Measurements from ENCODE around the gene ARID1B. TPM values are rescaled to one million over a fixed set of nuclear protein-coding genes. Genes with fewer than 3 reads are reported as not detected.

ARID1B gene
- total RNA-seq, 2 experiments from 2014 or later: 90.1 to 164 TPM

DNA sequence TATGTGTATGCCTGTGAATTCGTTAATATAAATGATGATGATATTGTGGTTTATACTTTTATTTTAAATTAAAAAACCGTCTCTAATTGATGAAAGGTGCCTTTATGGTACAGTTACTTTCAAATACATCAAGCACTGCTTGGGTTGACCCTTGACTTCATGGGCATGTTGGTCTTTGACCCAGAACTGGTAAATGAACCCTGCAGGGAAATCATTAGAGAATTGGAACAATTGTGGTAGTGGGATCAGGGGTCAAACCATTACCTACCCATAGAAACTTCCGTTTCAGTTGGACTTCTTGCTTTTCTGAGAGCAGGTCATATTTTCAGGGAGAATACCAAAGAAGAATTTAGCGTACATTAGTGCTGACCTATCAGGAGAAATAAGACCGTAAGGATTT, 288.2 kb downstream of the ARID1B start:
- POLR2A ChIA-PET: no interaction called here
- Histone ChIP-seq H3K9me2 (ENCODE audit: insufficient read depth, low read length) (no peaks in the 10 kb centered on the region), H2AFZ (ENCODE audit: low read length) (no peak overlapping the region), H3K79me2 (ENCODE audit: insufficient read depth, low read depth, low read length) (peaks cover 8% of the 10 kb centered on the region; the same call in 1 of the 2 replicates), H3K4me1 (ENCODE audit: insufficient read depth, low read length, poor library complexity, severe bottlenecking) (peaks cover 45% of the 10 kb centered on the region), H3K9me3 (ENCODE audit: low read length) (no peaks in the 10 kb centered on the region), H3K27ac (ENCODE audit: low read depth, low read length, poor library complexity, severe bottlenecking) (no peak overlapping the region), H4K20me1 (ENCODE audit: insufficient read depth, low read length) (no peaks in the 10 kb centered on the region; the same call in 1 of the 2 replicates), H3K36me3 (ENCODE audit: insufficient read depth, low read length) (no peaks in the 10 kb centered on the region), H3K4me2 (ENCODE audit: low read length) (no peak overlapping the region), H3K4me3 (ENCODE audit: low read depth, low read length, poor library complexity, severe bottlenecking) (no peak overlapping the region)
- intact Hi-C loops (cut with micrococcal nuclease; ENCODE audit: unreplicated experiment): no loop called here
- BruUV-seq (replicated peaks): no TSS peak
- TF ChIP-seq CTCF (conservative IDR thresholded peaks at IDR 0.05; ENCODE audit: low read length): no peak
- no peak for TF ChIP-seq EZH2phosphoT487 (IDR thresholded peaks at IDR 0.05; ENCODE audit: borderline replicate concordance, low read depth, low read length)
- CTCF ChIA-PET (ENCODE audit: unreplicated experiment): no interaction called here
- no peak for DNase-seq (ENCODE audit: low spot score)

DNA sequence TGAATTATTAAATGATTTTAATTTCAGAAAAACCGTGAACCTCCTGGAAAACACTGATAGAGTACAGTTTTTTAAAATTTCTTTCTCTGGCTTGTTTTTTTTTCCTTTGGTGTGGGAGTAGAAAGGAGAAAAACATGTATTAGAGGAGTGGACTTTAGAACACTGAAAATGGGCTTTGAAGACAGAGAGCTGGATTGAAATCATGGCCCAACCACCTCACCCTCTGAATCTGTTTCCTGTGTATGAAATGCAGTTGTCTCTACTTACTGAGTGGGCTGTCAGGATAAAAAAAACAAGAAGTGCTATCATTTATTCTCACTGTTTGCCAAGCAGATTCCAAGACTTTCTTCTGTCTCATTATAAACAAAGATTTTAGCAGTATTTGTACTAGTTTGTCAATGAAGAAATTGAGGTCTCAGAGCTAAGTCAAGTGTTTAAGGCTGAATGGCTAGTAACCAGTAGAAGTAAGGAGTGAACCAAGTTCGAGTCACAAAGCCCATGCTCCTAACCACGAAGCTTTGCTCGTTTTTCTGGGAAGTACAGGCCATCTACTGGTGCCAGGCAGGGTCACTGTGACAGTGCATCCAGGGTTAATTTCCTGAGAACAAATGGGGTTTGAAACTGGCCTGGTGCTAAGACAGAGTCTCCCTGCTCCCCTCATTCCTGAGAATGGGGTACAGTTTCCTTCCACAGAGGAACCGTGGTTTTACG, 289.8 kb downstream of the ARID1B start:
- Histone ChIP-seq H3K9me3 (ENCODE audit: low read length) (no peaks in the 10 kb centered on the region), H3K4me1 (ENCODE audit: insufficient read depth, low read length, poor library complexity, severe bottlenecking) (peaks cover 61% of the 10 kb centered on the region), H3K9me2 (ENCODE audit: insufficient read depth, low read length) (no peaks in the 10 kb centered on the region), H3K4me2 (ENCODE audit: low read length) (no peak overlapping the region; the same call in 1 of the 2 replicates), H3K36me3 (ENCODE audit: insufficient read depth, low read length) (no peaks in the 10 kb centered on the region; the same call in 1 of the 2 replicates), H2AFZ (ENCODE audit: low read length) (no peak overlapping the region), H3K27ac (ENCODE audit: low read depth, low read length, poor library complexity, severe bottlenecking) (no peak overlapping the region), H4K20me1 (ENCODE audit: insufficient read depth, low read length) (peaks cover 7% of the 10 kb centered on the region; the same call in 1 of the 2 replicates), H3K4me3 (ENCODE audit: low read depth, low read length, poor library complexity, severe bottlenecking) (no peak overlapping the region), H3K79me2 (ENCODE audit: insufficient read depth, low read depth, low read length) (peaks cover 16% of the 10 kb centered on the region; the same call in 1 of the 2 replicates)
- intact Hi-C loops (cut with micrococcal nuclease; ENCODE audit: unreplicated experiment): no loop called here
- ChIA-PET CTCF (ENCODE audit: unreplicated experiment) (no interaction called here), POLR2A (interaction anchor here (0.6 to 1.4 kb wide), 4 partner anchors 11 to 20 kb away, joined by 3 to 5 read pairs (median 3); no protein-coding TSS in a partner anchor)
- no TSS peak for BruUV-seq (replicated peaks)
- no peak for TF ChIP-seq CTCF (conservative IDR thresholded peaks at IDR 0.05; ENCODE audit: low read length)
- TF ChIP-seq EZH2phosphoT487 (IDR thresholded peaks at IDR 0.05; ENCODE audit: borderline replicate concordance, low read depth, low read length): no peak
- no peak for DNase-seq (ENCODE audit: low spot score)

- Histone ChIP-seq H3K79me2 (ENCODE audit: insufficient read depth, low read depth, low read length) (peaks cover 18% of the 10 kb centered on the region; the same call in 1 of the 2 replicates), H3K9me2 (ENCODE audit: insufficient read depth, low read length) (no peaks in the 10 kb centered on the region), H2AFZ (ENCODE audit: low read length) (no peak overlapping the region), H3K36me3 (ENCODE audit: insufficient read depth, low read length) (no peaks in the 10 kb centered on the region; the same call in 1 of the 2 replicates), H3K4me3 (ENCODE audit: low read depth, low read length, poor library complexity, severe bottlenecking) (no peak overlapping the region), H3K27ac (ENCODE audit: low read depth, low read length, poor library complexity, severe bottlenecking) (no peak overlapping the region), H4K20me1 (ENCODE audit: insufficient read depth, low read length) (peaks cover 7% of the 10 kb centered on the region; the same call in 1 of the 2 replicates), H3K9me3 (ENCODE audit: low read length) (no peaks in the 10 kb centered on the region), H3K4me1 (ENCODE audit: insufficient read depth, low read length, poor library complexity, severe bottlenecking) (peaks cover 67% of the 10 kb centered on the region), H3K4me2 (ENCODE audit: low read length) (no peak overlapping the region)
- DNase-seq (ENCODE audit: low spot score): no peak
- BruUV-seq (replicated peaks): no TSS peak
- CTCF ChIA-PET (ENCODE audit: unreplicated experiment): no interaction called here
- intact Hi-C loops (cut with micrococcal nuclease; ENCODE audit: unreplicated experiment): no loop called here
- TF ChIP-seq CTCF (conservative IDR thresholded peaks at IDR 0.05; ENCODE audit: low read length) (no peak), EZH2phosphoT487 (IDR thresholded peaks at IDR 0.05; ENCODE audit: borderline replicate concordance, low read depth, low read length) (no peak)
- POLR2A ChIA-PET: interaction anchor here (1.0 to 1.4 kb wide), 2 partner anchors 17 to 20 kb away, joined by 3 to 5 read pairs; no protein-coding TSS in a partner anchor
These were observed 290.3 kb downstream of the ARID1B start for GRCh38 chr6:157067507-157067906.

Data from OCI-LY7 (cell line).